PFSK-1 (cell line): ENCODE data around the gene TRPM6.

Experiments
- FOXP2 ChIP-seq: optimal IDR thresholded peaks from 2 replicates; pipeline ENCODE3; 2011; ENCODE audit warnings: borderline replicate concordance, control low read depth, inconsistent platforms; ENCODE audit not compliant: insufficient read depth; ENCODE audit errors: extremely low read length, extremely low read depth
- POLR2AphosphoS5 ChIP-seq: IDR thresholded peaks from 2 replicates; pipeline ENCODE4 v1.6.1; 2012; ENCODE audit warnings: low read depth, mild to moderate bottlenecking, control low read depth, low read length, moderate library complexity
- SIN3A ChIP-seq: IDR thresholded peaks from 2 replicates; pipeline ENCODE4 v1.6.1; 2012; ENCODE audit warnings: mild to moderate bottlenecking, low read length, moderate library complexity, borderline replicate concordance; ENCODE audit not compliant: insufficient read depth
- TAF1 ChIP-seq: IDR thresholded peaks from 2 replicates; pipeline ENCODE4 v1.6.1; 2012; ENCODE audit warnings: low read length, control low read depth, borderline replicate concordance; ENCODE audit not compliant: insufficient read depth
- TF ChIP-seq, protein P1 (sequence below), 2 experiments: IDR thresholded peaks; 2 replicates each; pipeline versions ENCODE4 v1.6.1 to v1.8.0; 2011 to 2012; ENCODE audit warnings: low read depth in 2 of 2, low read length in 2 of 2, control low read depth in 1 of 2, inconsistent platforms in 1 of 2, mild to moderate bottlenecking in 1 of 2, moderate library complexity in 1 of 2; ENCODE audit not compliant: insufficient read depth in 1 of 2

TRPM6 gene

DNA sequence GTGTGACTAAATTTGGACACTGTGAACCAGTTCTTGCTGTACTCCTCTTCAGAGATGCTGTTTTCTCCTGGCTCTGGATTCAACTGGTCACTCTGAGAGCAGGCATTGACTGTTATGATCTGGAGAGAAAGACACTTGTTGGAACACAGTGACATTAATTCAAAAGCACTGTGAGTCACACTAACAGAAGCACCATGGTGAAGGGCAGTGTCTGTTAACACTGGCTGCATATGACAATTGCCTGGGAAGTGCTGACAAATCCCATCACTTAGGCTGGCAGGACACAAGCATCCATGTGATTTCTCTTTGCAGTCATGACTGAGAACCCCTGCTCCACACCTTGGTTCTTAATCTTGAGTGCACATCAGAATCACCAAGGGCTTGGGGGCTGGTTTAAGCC is 132.4 kb downstream of the TRPM6 start:
- TF ChIP-seq SIN3A, result no peak
- TF ChIP-seq, protein P1, sequence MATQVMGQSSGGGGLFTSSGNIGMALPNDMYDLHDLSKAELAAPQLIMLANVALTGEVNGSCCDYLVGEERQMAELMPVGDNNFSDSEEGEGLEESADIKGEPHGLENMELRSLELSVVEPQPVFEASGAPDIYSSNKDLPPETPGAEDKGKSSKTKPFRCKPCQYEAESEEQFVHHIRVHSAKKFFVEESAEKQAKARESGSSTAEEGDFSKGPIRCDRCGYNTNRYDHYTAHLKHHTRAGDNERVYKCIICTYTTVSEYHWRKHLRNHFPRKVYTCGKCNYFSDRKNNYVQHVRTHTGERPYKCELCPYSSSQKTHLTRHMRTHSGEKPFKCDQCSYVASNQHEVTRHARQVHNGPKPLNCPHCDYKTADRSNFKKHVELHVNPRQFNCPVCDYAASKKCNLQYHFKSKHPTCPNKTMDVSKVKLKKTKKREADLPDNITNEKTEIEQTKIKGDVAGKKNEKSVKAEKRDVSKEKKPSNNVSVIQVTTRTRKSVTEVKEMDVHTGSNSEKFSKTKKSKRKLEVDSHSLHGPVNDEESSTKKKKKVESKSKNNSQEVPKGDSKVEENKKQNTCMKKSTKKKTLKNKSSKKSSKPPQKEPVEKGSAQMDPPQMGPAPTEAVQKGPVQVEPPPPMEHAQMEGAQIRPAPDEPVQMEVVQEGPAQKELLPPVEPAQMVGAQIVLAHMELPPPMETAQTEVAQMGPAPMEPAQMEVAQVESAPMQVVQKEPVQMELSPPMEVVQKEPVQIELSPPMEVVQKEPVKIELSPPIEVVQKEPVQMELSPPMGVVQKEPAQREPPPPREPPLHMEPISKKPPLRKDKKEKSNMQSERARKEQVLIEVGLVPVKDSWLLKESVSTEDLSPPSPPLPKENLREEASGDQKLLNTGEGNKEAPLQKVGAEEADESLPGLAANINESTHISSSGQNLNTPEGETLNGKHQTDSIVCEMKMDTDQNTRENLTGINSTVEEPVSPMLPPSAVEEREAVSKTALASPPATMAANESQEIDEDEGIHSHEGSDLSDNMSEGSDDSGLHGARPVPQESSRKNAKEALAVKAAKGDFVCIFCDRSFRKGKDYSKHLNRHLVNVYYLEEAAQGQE (IDR thresholded peaks at IDR 0.05; ENCODE audit: insufficient read depth in 1 of 2, low read depth in 2 of 2, low read length in 2 of 2), result no peak
- TF ChIP-seq TAF1, result no peak
- TF ChIP-seq POLR2AphosphoS5, result no peak
- no peak for TF ChIP-seq FOXP2

DNA sequence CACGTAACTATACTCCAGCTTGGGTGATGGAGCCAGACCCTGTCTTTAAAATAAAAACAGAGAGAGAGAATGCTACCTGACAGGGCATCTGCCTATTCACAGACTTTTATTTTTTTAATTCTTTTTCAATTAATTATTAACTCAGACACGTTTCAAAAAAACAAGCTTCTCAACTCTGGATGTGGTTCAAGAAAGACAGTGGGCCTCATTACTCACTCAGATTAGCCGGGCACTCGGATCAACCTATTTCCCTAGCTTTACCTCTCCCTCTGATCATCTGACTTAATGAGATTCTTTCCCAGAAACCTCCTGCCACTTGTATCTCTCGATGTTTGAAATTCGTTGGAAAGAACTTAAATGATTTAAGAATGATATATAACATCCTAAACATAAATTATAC is 134.1 kb downstream of the TRPM6 start:
- TF ChIP-seq POLR2AphosphoS5, result no peak
- no peak for TF ChIP-seq SIN3A
- no peak for TF ChIP-seq TAF1
- TF ChIP-seq, protein P1 (IDR thresholded peaks at IDR 0.05; ENCODE audit: insufficient read depth in 1 of 2, low read depth in 2 of 2, low read length in 2 of 2), result no peak
- no peak for TF ChIP-seq FOXP2

DNA sequence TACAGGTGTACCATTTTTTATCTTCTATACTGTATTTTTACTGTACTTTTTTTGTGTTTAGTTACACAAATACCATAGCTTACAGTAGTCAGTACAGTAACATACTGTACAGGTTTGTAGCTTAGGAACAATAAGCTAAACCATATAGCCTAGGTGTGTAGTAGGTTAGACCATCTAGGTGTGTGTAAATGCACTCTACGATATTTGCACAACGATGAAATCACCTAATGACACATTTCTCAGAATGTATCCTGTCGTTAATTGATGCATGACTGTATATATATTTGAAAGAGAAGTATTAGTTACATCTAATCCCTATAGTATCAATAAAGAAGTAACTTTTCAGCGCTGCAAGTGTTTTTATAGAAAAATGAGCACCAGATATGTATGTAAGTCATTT is 138.8 kb downstream of the TRPM6 start:
- TF ChIP-seq TAF1, result no peak
- no peak for TF ChIP-seq SIN3A
- no peak for TF ChIP-seq FOXP2
- TF ChIP-seq, protein P1 (IDR thresholded peaks at IDR 0.05; ENCODE audit: insufficient read depth in 1 of 2, low read depth in 2 of 2, low read length in 2 of 2), result no peak
- no peak for TF ChIP-seq POLR2AphosphoS5

DNA sequence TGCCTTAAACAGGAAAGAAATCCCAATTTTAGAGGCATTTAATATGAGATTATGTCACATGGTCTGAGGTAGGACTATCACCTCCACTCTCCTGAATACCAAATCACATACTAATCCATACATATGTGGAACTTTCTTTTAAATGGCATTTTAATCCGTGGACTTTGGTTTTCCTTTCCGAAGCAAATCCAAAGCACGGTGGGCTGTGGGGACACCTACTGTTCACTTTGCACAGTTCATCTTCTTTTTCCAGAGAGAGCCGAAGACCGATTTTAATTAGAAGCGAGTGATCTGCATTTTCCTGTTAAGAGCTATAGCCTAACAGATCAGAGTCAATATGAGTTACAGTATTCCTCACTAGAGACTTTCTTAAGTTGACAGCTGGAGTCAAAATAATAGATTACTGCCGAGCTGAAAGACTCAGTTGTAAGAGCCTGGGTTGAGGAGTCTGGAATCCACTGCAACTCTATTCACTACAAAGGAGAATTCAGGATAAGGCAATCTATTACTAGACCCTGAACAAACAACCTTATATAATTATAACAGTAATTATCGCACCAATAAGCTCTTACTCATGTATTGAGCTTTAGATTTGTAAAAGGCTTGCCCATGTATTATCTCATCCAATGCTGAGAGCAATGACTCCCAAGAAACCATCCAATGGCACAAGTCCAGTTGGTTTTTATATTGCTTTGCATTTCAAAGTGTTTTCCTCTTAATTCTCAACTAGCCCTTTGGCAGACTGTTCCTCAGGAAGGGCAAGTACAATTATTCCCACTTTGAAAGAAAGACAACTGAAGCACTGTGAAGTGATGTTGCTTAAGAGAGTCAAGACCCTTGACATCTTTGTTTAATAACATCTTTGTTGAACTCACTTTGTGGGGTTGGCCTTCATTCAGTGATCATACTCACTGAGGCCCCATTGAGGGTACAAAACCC is 144.7 kb downstream of the TRPM6 start:
- TF ChIP-seq POLR2AphosphoS5 (no peak), TAF1 (no peak), SIN3A (no peak)
- TF ChIP-seq, protein P1 (IDR thresholded peaks at IDR 0.05; ENCODE audit: insufficient read depth in 1 of 2, low read depth in 2 of 2, low read length in 2 of 2), result no peak
